ENCODE data around the gene RNF115. TPM values are rescaled to one million over a fixed set of nuclear protein-coding genes. Genes with fewer than 3 reads are reported as not detected.

Gene RNF115
- polyA plus RNA-seq (ENCODE audit: insufficient read length in 10 of 10): 10 to 100 TPM; 11.2 to 21.2 (median 15.5) TPM
- long read RNA-seq, donor 1, full-length matches to known transcripts: 4 of 4 reads
- long read RNA-seq, donor 1, partial matches to known transcripts: 0 of 4 reads
- long read RNA-seq, donor 1, other reads (novel, unspliced or antisense): 0 of 4 reads
- long read RNA-seq, donor 2, full-length matches to known transcripts: 2 of 2 reads
- long read RNA-seq, donor 2, partial matches to known transcripts: 0 of 2 reads
- long read RNA-seq, donor 2, other reads (novel, unspliced or antisense): 0 of 2 reads
- long read RNA-seq, donor 3: 0 reads
- long read RNA-seq, donor 4, full-length matches to known transcripts: 6 of 6 reads
- long read RNA-seq, donor 4, partial matches to known transcripts: 0 of 6 reads
- long read RNA-seq, donor 4, other reads (novel, unspliced or antisense): 0 of 6 reads
- long read RNA-seq, donor 5, full-length matches to known transcripts: 1 of 1 reads
- long read RNA-seq, donor 5, partial matches to known transcripts: 0 of 1 reads
- long read RNA-seq, donor 5, other reads (novel, unspliced or antisense): 0 of 1 reads
- long read RNA-seq, donor 6, full-length matches to known transcripts: 6 of 11 reads
- long read RNA-seq, donor 6, partial matches to known transcripts: 5 of 11 reads
- long read RNA-seq, donor 6, other reads (novel, unspliced or antisense): 0 of 11 reads
- long read RNA-seq, donor 7, full-length matches to known transcripts: 2 of 2 reads
- long read RNA-seq, donor 7, partial matches to known transcripts: 0 of 2 reads
- long read RNA-seq, donor 7, other reads (novel, unspliced or antisense): 0 of 2 reads
- long read RNA-seq, donor 8, full-length matches to known transcripts: 5 of 5 reads
- long read RNA-seq, donor 8, partial matches to known transcripts: 0 of 5 reads
- long read RNA-seq, donor 8, other reads (novel, unspliced or antisense): 0 of 5 reads
- long read RNA-seq, donor 9, full-length matches to known transcripts: 1 of 1 reads
- long read RNA-seq, donor 9, partial matches to known transcripts: 0 of 1 reads
- long read RNA-seq, donor 9, other reads (novel, unspliced or antisense): 0 of 1 reads

- DNase-seq: peak; percentile 91 to 97 (median 92)
Observed at GRCh38 chr1:145823565-145824498, at the start of gene RNF115, which contains the start of gene POLR3C. Gene RNF115 (minus strand): TSS chr1:145824095. CDS start chr1:145823873, 222 bp downstream. Gene POLR3C (plus strand): TSS chr1:145824200. CDS start chr1:145825777, 1,577 bp downstream.

GRCh38 chr1:145871994-145872924 lies 48.4 kb upstream of the RNF115 start:
- peak in 2 of 3 donors; percentile 69 to 91 for DNase-seq

GRCh38 chr1:145868232-145868631 lies 44.3 kb upstream of the RNF115 start:
- DNase-seq: no peak

- DNase-seq: peak; percentile 45 to 93 (median 86)
Observed at GRCh38 chr1:145863282-145864018, 39.6 kb upstream of the RNF115 start.

- peak; percentile 91 to 97 (median 95) for DNase-seq
Observed at GRCh38 chr1:145859491-145860023, 35.7 kb upstream of the RNF115 start.

- DNase-seq: peak; percentile 95 to 99 (median 97)
Observed at GRCh38 chr1:145858901-145859490, 35.1 kb upstream of the RNF115 start, which contains the start of gene PIAS3. Gene PIAS3 (minus strand): TSS chr1:145859081. CDS start chr1:145858990, 91 bp downstream.

- DNase-seq: no peak
Observed at GRCh38 chr1:145858238-145858900, 34.5 kb upstream of the RNF115 start.

GRCh38 chr1:145857170-145857569 lies 33.3 kb upstream of the RNF115 start:
- no peak for DNase-seq

GRCh38 chr1:145855426-145855948 lies 31.6 kb upstream of the RNF115 start:
- no peak for DNase-seq

GRCh38 chr1:145849356-145850160 lies 25.7 kb upstream of the RNF115 start:
- peak in 1 of 3 donors; percentile 59 for DNase-seq

GRCh38 chr1:145847827-145848226 lies 23.9 kb upstream of the RNF115 start:
- DNase-seq: no peak

GRCh38 chr1:145846201-145846612 lies 22.3 kb upstream of the RNF115 start:
- DNase-seq: peak in 1 of 3 donors; percentile 67

GRCh38 chr1:145845514-145846161 lies 21.7 kb upstream of the RNF115 start, which contains the start of gene NUDT17:
Gene NUDT17 (plus strand): TSS chr1:145845630. CDS start chr1:145845641, 11 bp downstream.
- DNase-seq: peak; percentile 73 to 93 (median 84)

- DNase-seq: no peak
Observed at GRCh38 chr1:145845144-145845513, 21.2 kb upstream of the RNF115 start.

- DNase-seq: no peak
Observed at GRCh38 chr1:145843031-145843430, 19.1 kb upstream of the RNF115 start.

GRCh38 chr1:145837656-145838055 lies 13.8 kb upstream of the RNF115 start:
- DNase-seq: no peak
